ENCODE results near the gene PHF1. TPM values are rescaled to one million over a fixed set of nuclear protein-coding genes. Genes with fewer than 3 reads are reported as not detected.

The PHF1 gene
- total and polyA plus RNA-seq, 2 of the 13 experiments (the other 11 are each of a cell fraction or from before 2014, with no cell fraction given), result 25.4 to 61.9 TPM

DNA sequence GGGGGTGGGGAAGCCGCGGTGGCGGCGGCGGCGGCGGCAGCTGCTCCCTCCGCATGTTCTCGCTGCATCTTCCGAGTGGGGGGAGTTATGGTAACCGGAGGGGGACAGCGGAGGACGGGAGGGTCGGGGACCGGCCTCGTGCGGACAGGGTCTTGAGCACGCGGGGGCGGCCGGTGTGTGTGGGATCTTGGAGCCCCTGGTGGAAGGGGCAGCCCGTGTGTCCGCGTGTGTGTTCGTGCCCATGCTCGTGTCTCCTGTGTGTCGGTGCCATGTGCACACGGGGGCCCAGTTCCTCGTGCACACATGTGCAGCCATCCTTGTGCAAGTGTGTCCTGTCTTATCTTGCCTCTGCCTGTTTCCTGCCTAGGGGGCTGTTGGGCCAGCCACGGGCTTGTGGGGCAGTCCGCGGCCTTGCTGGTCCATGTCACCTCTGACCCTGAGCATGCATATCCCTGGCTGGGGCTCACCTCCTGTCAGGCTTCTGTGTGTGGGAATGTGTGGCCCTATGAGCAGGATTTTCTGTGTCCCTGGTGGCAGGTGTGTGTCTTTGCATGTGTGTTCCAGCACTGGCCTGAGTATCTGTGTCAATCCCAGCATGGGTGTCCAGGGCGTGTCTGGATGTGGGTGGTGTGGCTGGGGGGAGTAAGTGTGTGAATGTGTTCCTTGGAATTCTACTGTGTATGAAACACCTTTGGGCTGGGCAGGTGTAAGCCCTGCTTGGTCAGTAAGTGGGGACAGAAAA is 17.6 kb downstream of the PHF1 start (continued):
- TF ChIP-seq, protein P1, sequence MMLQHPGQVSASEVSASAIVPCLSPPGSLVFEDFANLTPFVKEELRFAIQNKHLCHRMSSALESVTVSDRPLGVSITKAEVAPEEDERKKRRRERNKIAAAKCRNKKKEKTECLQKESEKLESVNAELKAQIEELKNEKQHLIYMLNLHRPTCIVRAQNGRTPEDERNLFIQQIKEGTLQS (CRISPR knock-in tag; IDR thresholded peaks at IDR 0.05), result 0 out of 2 replicates have a peak, but pooled peaks have one; percentile 9
- no peak for TF ChIP-seq SP1 (IDR thresholded peaks at IDR 0.05)
- peak; percentile 56; the same call in 1 of the 2 replicates for TF ChIP-seq SP1 (CRISPR knock-in tag; IDR thresholded peaks at IDR 0.05)
- TF ChIP-seq ZNF44 (CRISPR knock-in tag; IDR thresholded peaks at IDR 0.05), result 0 out of 2 replicates have a peak, but pooled peaks have one; percentile 27
- no peak for TF ChIP-seq HMG20A (CRISPR knock-in tag; IDR thresholded peaks at IDR 0.05; ENCODE audit: borderline replicate concordance)
- 0 out of 2 replicates have a peak, but pooled peaks have one; percentile 37 for TF ChIP-seq FLYWCH1 (CRISPR knock-in tag; IDR thresholded peaks at IDR 0.05)
- peak; percentile 71; the same call in 1 of the 2 replicates for TF ChIP-seq ZNF788 (CRISPR knock-in tag; IDR thresholded peaks at IDR 0.05; ENCODE audit: borderline replicate concordance)
- no peak for TF ChIP-seq ZNF296 (CRISPR knock-in tag; conservative IDR thresholded peaks at IDR 0.05)
- TF ChIP-seq FUBP1 (CRISPR knock-in tag; IDR thresholded peaks at IDR 0.05; ENCODE audit: borderline replicate concordance), result no peak
- TF ChIP-seq ZNF549 (CRISPR knock-in tag; IDR thresholded peaks at IDR 0.05), result no peak
- TF ChIP-seq FOXK1 (CRISPR knock-in tag; IDR thresholded peaks at IDR 0.05; ENCODE audit: borderline replicate concordance, low read depth), result 0 out of 2 replicates have a peak, but pooled peaks have one; percentile 27
- TF ChIP-seq NCOA2 (CRISPR knock-in tag; IDR thresholded peaks at IDR 0.05), result no peak
- TF ChIP-seq PITX1 (CRISPR knock-in tag; IDR thresholded peaks at IDR 0.05), result peak; percentile 13; the same call in 1 of the 2 replicates
- TF ChIP-seq, protein P2, sequence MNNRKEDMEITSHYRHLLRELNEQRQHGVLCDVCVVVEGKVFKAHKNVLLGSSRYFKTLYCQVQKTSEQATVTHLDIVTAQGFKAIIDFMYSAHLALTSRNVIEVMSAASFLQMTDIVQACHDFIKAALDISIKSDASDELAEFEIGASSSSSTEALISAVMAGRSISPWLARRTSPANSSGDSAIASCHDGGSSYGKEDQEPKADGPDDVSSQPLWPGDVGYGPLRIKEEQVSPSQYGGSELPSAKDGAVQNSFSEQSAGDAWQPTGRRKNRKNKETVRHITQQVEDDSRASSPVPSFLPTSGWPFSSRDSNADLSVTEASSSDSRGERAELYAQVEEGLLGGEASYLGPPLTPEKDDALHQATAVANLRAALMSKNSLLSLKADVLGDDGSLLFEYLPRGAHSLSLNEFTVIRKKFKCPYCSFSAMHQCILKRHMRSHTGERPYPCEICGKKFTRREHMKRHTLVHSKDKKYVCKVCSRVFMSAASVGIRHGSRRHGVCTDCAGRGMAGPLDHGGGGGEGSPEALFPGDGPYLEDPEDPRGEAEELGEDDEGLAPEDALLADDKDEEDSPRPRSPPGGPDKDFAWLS (CRISPR knock-in tag; IDR thresholded peaks at IDR 0.05; ENCODE audit: borderline replicate concordance), result no peak
- TF ChIP-seq ZNF749 (CRISPR knock-in tag; IDR thresholded peaks at IDR 0.05; ENCODE audit: borderline replicate concordance), result 0 out of 2 replicates have a peak, but pooled peaks have one; percentile 38
- TF ChIP-seq PHF21A (CRISPR knock-in tag; IDR thresholded peaks at IDR 0.05), result peak; percentile 25; the same call in 1 of the 2 replicates
- TF ChIP-seq ZBTB7B (CRISPR knock-in tag; IDR thresholded peaks at IDR 0.05), result peak; percentile 57; the same call in 1 of the 2 replicates
- TF ChIP-seq FOXA1 (IDR thresholded peaks at IDR 0.05), result no peak
- peak; percentile 23; the same call in 1 of the 2 replicates for TF ChIP-seq FOXA1 (CRISPR knock-in tag; IDR thresholded peaks at IDR 0.05)
- TF ChIP-seq SALL1 (CRISPR knock-in tag; IDR thresholded peaks at IDR 0.05), result peak; percentile 58
- TF ChIP-seq, protein P3, sequence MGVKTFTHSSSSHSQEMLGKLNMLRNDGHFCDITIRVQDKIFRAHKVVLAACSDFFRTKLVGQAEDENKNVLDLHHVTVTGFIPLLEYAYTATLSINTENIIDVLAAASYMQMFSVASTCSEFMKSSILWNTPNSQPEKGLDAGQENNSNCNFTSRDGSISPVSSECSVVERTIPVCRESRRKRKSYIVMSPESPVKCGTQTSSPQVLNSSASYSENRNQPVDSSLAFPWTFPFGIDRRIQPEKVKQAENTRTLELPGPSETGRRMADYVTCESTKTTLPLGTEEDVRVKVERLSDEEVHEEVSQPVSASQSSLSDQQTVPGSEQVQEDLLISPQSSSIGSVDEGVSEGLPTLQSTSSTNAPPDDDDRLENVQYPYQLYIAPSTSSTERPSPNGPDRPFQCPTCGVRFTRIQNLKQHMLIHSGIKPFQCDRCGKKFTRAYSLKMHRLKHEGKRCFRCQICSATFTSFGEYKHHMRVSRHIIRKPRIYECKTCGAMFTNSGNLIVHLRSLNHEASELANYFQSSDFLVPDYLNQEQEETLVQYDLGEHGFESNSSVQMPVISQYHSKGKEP (CRISPR knock-in tag; IDR thresholded peaks at IDR 0.05), result no peak
